Body of pancreas (tissue), 4 donors: Measurements from ENCODE around the gene ACSF3.

Source experiments
- POLR2A ChIP-seq, 3 donors: fragments of 450-650 bp; IDR thresholded peaks; one replicate each; pipeline ENCODE4 v1.6.1; 2016; ENCODE audit warnings: antibody characterized with exemption in 3 of 3, mild to moderate bottlenecking in 2 of 3
- TF ChIP-seq, protein P1 (sequence below), 7 experiments: fragments of 450-650 bp in 4 of 7; fragments of 200-600 bp in 3 of 7; sonication (generic) in 3 of 7; IDR thresholded peaks; one replicate each; pipeline ENCODE4 v1.5.1; 2016 to 2019; ENCODE audit warnings: antibody characterized with exemption in 7 of 7

GRCh38 chr16:89137666-89138512, 44.2 kb downstream of the ACSF3 start:
- TF ChIP-seq POLR2A (IDR thresholded peaks at IDR 0.05) = no peak
- TF ChIP-seq, protein P1, sequence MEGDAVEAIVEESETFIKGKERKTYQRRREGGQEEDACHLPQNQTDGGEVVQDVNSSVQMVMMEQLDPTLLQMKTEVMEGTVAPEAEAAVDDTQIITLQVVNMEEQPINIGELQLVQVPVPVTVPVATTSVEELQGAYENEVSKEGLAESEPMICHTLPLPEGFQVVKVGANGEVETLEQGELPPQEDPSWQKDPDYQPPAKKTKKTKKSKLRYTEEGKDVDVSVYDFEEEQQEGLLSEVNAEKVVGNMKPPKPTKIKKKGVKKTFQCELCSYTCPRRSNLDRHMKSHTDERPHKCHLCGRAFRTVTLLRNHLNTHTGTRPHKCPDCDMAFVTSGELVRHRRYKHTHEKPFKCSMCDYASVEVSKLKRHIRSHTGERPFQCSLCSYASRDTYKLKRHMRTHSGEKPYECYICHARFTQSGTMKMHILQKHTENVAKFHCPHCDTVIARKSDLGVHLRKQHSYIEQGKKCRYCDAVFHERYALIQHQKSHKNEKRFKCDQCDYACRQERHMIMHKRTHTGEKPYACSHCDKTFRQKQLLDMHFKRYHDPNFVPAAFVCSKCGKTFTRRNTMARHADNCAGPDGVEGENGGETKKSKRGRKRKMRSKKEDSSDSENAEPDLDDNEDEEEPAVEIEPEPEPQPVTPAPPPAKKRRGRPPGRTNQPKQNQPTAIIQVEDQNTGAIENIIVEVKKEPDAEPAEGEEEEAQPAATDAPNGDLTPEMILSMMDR (IDR thresholded peaks at IDR 0.05) = no peak
